Lung (tissue), 12 donors: ENCODE results near the gene TBX4. TPM values are rescaled to one million over a fixed set of nuclear protein-coding genes. Genes with fewer than 3 reads are reported as not detected.

Source experiments
- ATAC-seq: fragments of 200-7000 bp; cut with Tn5 transposase; one replicate; pipeline ENCODE4 v1.9.1; 2020; ENCODE audit warnings: moderate number of reproducible peaks; ENCODE audit not compliant: insufficient read depth, low FRiP score
- DNase-seq, 3 donors: peaks; one replicate each; pipeline ENCODE4 v3.0.0-alpha.2; 2013 to 2017
- H3K27ac ChIP-seq, 2 donors: one replicate each; pipeline ENCODE4 v1.5.1; 2013; ENCODE audit warnings: mild to moderate bottlenecking in 2 of 2, moderate library complexity in 2 of 2, control low read depth in 1 of 2, inconsistent platforms in 1 of 2, low read depth in 1 of 2, low read length in 1 of 2
- H3K27me3 ChIP-seq, 3 donors: one replicate each; pipeline ENCODE4 v1.5.1; 2013; ENCODE audit warnings: low read length in 2 of 3; ENCODE audit not compliant: control insufficient read depth in 3 of 3, insufficient read depth in 3 of 3
- H3K36me3 ChIP-seq, 4 donors: one replicate each; pipeline ENCODE4 v1.5.1; 2013; ENCODE audit warnings: low read length in 4 of 4, mild to moderate bottlenecking in 1 of 4, moderate library complexity in 1 of 4; ENCODE audit not compliant: control insufficient read depth in 4 of 4, insufficient read depth in 4 of 4
- H3K4me1 ChIP-seq, 5 donors: one replicate each; pipeline ENCODE4 v1.5.1; 2013; ENCODE audit warnings: low read length in 5 of 5, mild to moderate bottlenecking in 2 of 5, moderate library complexity in 1 of 5; ENCODE audit not compliant: control insufficient read depth in 5 of 5, insufficient read depth in 5 of 5
- H3K4me3 ChIP-seq: one replicate; pipeline ENCODE4 v1.5.1; 2013; ENCODE audit warnings: mild to moderate bottlenecking, control low read depth, moderate library complexity
- H3K9ac ChIP-seq, 2 donors: one replicate each; pipeline ENCODE4 v1.5.1; 2013; ENCODE audit warnings: low read length in 2 of 2, control low read depth in 1 of 2; ENCODE audit not compliant: insufficient read depth in 1 of 2
- H3K9me3 ChIP-seq, 4 donors: one replicate each; pipeline ENCODE4 v1.5.1; 2013; ENCODE audit warnings: low read length in 3 of 4, mild to moderate bottlenecking in 1 of 4, moderate library complexity in 1 of 4; ENCODE audit not compliant: control insufficient read depth in 4 of 4, insufficient read depth in 3 of 4
- CTCF ChIP-seq: IDR thresholded peaks from 2 replicates; pipeline ENCODE4 v1.5.1; 2012; ENCODE audit warnings: mild to moderate bottlenecking; ENCODE audit errors: control extremely low read depth, extremely low read depth
- WGBS, 2 donors: extraction: QIAGEN DNeasy Blood & Tissue Kit; methylation state at CpG; one replicate each; pipeline ENCODE4 v1.1.7; 2013; 5-methylcytosine and 5-hydroxymethylcytosine counted together
- polyA plus RNA-seq, 2 donors: library from polyadenylated mRNA; stranded (reverse); fragments of 200-250 nt; gene quantifications; one replicate each; pipeline ENCODE4 v1.2.1, GENCODE V29; 2013
- total RNA-seq, 2 donors: library from RNA; depleted of rRNA in 1 of 2; stranded (reverse); fragments of >200 nt in 1 of 2; gene quantifications; one replicate each; pipeline ENCODE4 v1.2.1, GENCODE V29; 2014 to 2021
- donor health status: control.
- donor health status: control.
- donor health status: Bipolar disorder and iron deficiency.
- donor health status: healthy.
- donor health status: DM: yes; HTN: yes; CAD: no.

Gene TBX4
- total and polyA plus RNA-seq, 4 donors, result 6.1 to 53.7 (median 22.0) TPM

DNA sequence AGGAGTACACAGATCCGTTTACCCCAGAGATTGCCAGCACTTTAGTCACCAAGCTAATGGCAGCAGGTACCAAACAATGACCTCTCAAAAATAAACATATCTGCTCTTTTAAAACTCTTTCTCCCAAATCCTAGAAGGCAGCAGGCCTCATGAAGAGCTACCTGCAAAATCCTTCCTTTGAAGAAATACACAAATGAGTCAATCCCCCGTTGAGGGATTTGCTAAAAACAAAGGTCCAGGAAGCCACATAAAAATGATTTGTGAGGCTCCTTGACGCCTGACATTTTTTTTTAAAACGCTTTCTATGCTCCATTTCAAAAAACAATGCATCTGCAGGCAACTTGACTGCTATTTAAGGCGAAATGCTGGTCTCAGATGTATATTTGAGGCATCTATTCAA, 80.6 kb downstream of the TBX4 start:
- ATAC-seq (no peak), DNase-seq (no peak)
- H3K36me3 ChIP-seq, result no peaks in the 10 kb centered on the region
- no peaks in the 10 kb centered on the region for H3K9me3 ChIP-seq
- H3K27ac ChIP-seq, result no peak overlapping the region
- H3K4me3 ChIP-seq, result no peak overlapping the region
- no peaks in the 10 kb centered on the region for H3K27me3 ChIP-seq
- TF ChIP-seq CTCF, result no peak
- H3K4me1 ChIP-seq, result no peaks in the 10 kb centered on the region
- 61 to 62% methylated on average over 5 of the region's 5 CpGs for WGBS, 2 donors
- no peak overlapping the region for H3K9ac ChIP-seq

DNA sequence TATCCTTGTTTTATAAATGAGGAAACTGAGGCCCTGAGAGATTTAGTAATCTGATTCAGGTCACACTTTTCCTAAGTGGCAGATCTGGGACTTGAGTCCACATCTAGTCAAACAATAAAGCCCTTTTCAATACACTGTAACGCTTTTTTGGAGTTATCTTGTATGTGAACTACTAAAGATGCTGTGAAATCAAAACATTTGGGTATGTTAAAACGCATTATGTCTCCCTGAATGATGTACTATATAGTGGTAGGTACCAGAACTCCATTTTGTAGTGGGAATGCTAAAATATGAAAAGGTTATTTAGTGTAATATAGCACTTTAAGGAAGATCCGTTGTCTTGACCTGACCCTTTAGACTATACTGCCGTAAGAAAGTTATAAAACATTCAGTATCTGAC, 81.6 kb downstream of the TBX4 start:
- no peak for TF ChIP-seq CTCF
- no peak for DNase-seq
- Histone ChIP-seq H3K27ac (no peak overlapping the region), H3K9me3 (no peaks in the 10 kb centered on the region), H3K9ac (no peak overlapping the region), H3K27me3 (no peaks in the 10 kb centered on the region), H3K36me3 (no peaks in the 10 kb centered on the region), H3K4me1 (no peaks in the 10 kb centered on the region), H3K4me3 (no peak overlapping the region)
- ATAC-seq, result no peak
- 90 to 94% methylated on average over 4 of the region's 4 CpGs for WGBS, 2 donors

- Histone ChIP-seq H3K4me3 (no peak overlapping the region), H3K4me1 (no peaks in the 10 kb centered on the region), H3K9ac (no peak overlapping the region), H3K27ac (no peak overlapping the region), H3K36me3 (no peaks in the 10 kb centered on the region), H3K27me3 (no peaks in the 10 kb centered on the region), H3K9me3 (no peaks in the 10 kb centered on the region)
- WGBS, 2 donors, result 84 to 90% methylated on average over 8 of the region's 8 CpGs
- no peak for TF ChIP-seq CTCF
- DNase-seq, result no peak
- ATAC-seq, result no peak
These were observed 82.2 kb downstream of the TBX4 start for GRCh38 chr17:61534414-61534813.

Other genes with a start within 250 kb of the TBX4 start
- 100 to 1,000 TPM; 106 to 155 TPM for gene TBX2, start 52.6 kb upstream of the TBX4 start, total RNA-seq
- gene TBX2, start 52.6 kb upstream of the TBX4 start, polyA plus RNA-seq, result 10 to 100 TPM; 44.5 to 52.2 TPM
- gene NACA2, start 138.8 kb downstream of the TBX4 start, total RNA-seq, result not detected
- gene NACA2, start 138.8 kb downstream of the TBX4 start, polyA plus RNA-seq, result under 1 TPM in 1 of 2 donors, not detected in 1; 0.07 TPM